RWPE2 (cell line): ENCODE data around the gene MSMO1.

Source experiments
- ATAC-seq: fragments of 200-7000 bp; cut with Tn5 transposase; 3 replicates; pipeline ENCODE4 v1.9.1; 2021; ENCODE audit warnings: low read depth
- DNase-seq: peaks from one replicate; pipeline ENCODE4 v3.0.0-alpha.2; 2020; ENCODE audit warnings: low spot score
- H3K27ac ChIP-seq: fragments of 450-650 bp; 2 replicates; pipeline ENCODE4 v1.5.1; 2017; ENCODE audit warnings: mild to moderate bottlenecking; ENCODE audit not compliant: poor library complexity, severe bottlenecking
- H3K27me3 ChIP-seq: fragments of 250-450 bp; sonication (Bioruptor Pico); 2 replicates; pipeline ENCODE4 v1.5.1; 2021; ENCODE audit warnings: mild to moderate bottlenecking, moderate library complexity; ENCODE audit not compliant: insufficient read depth, poor library complexity, severe bottlenecking
- H3K36me3 ChIP-seq: fragments of 250-450 bp; sonication (Bioruptor Pico); 2 replicates; pipeline ENCODE4 v1.5.1; 2020; ENCODE audit warnings: low read depth, mild to moderate bottlenecking, moderate library complexity
- H3K4me1 ChIP-seq: fragments of 250-450 bp; sonication (Bioruptor Pico); 2 replicates; pipeline ENCODE4 v1.5.1; 2021; ENCODE audit warnings: mild to moderate bottlenecking, moderate library complexity; ENCODE audit not compliant: insufficient read depth, poor library complexity, severe bottlenecking
- H3K4me3 ChIP-seq: fragments of 250-450 bp; sonication (Bioruptor Pico); 2 replicates; pipeline ENCODE4 v1.5.1; 2021; ENCODE audit warnings: mild to moderate bottlenecking, moderate library complexity; ENCODE audit not compliant: severe bottlenecking
- H3K9me3 ChIP-seq: fragments of 250-450 bp; sonication (Bioruptor Pico); 2 replicates; pipeline ENCODE4 v1.5.1; 2021; ENCODE audit warnings: mild to moderate bottlenecking, moderate library complexity; ENCODE audit not compliant: severe bottlenecking
- CTCF ChIP-seq: fragments of 450-650 bp; IDR thresholded peaks from one replicate; pipeline ENCODE4 v1.5.1; 2017; ENCODE audit warnings: mild to moderate bottlenecking, moderate library complexity; ENCODE audit not compliant: poor library complexity, severe bottlenecking

Gene MSMO1

DNA sequence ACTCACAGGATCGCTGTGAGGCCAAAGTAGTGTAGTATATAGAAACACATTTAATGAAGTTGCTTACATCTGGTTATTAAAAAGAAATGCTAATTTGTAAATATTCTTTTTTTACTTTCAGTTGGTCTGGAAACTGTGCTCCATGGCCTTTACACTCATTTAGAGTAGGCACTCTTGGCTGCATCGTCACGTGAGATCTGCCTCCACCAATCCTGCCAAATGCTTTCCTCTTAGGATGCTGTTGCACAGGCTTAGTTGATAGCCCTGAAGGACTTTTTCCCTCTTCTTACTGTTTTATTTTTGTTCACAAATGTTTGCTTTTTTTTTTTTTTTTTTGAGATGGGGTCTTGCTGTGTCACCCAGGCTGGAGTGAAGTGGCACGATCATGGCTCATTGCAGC lies 57.7 kb downstream of the MSMO1 start:
- no peak overlapping the region for H3K27ac ChIP-seq
- no peaks in the 10 kb centered on the region for H3K27me3 ChIP-seq
- DNase-seq (no peak), ATAC-seq (no peak)
- H3K36me3 ChIP-seq = no peaks in the 10 kb centered on the region; the same call in 1 of the 2 replicates
- peaks cover 14% of the 10 kb centered on the region for H3K4me1 ChIP-seq
- H3K9me3 ChIP-seq = no peaks in the 10 kb centered on the region
- no peak overlapping the region for H3K4me3 ChIP-seq
- TF ChIP-seq CTCF = no peak

DNA sequence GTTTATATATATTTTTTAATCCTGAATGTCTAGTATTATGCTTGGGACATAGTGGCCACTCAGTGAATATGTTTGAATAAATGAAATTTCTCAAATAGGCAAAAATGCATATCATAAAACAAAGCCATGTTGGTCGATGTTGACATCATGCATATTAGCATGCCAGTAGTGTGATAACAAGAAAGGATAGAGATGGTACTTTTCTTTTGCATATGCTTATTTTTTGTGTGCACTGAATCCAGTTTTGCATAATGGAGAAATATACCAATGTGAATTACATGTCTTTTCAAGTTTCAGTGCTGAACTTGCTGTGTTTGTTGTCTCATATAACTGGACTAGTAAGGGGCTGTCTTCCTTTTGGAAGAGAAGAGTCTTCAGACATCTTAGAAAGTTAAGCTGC lies 58.9 kb downstream of the MSMO1 start:
- Histone ChIP-seq H3K9me3 (no peaks in the 10 kb centered on the region), H3K27ac (no peak overlapping the region), H3K36me3 (no peaks in the 10 kb centered on the region; the same call in 1 of the 2 replicates), H3K4me1 (peaks cover 14% of the 10 kb centered on the region), H3K27me3 (no peaks in the 10 kb centered on the region), H3K4me3 (no peak overlapping the region)
- ATAC-seq (no peak), DNase-seq (no peak)
- no peak for TF ChIP-seq CTCF

DNA sequence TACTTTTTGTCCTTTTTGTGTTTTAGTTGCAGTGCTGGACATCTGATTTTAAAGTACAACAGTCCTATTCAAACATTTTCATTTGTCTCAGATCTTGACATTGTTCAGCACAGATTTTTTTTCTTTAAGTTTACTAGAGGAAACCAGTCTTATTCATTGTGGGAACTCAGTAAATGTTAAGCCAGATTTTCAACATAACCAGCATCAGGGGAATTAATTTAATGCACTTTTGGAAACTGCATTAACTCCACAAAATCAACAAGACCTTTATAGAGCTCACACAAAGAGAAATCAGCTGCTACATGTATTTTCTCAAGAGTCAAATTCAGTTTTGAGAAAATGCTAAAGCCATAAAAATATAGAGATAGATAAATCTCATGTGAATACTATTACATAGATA lies 61.3 kb downstream of the MSMO1 start:
- peaks cover 11% of the 10 kb centered on the region for H3K4me1 ChIP-seq
- no peaks in the 10 kb centered on the region for H3K9me3 ChIP-seq
- H3K27ac ChIP-seq = no peak overlapping the region
- ATAC-seq (no peak), DNase-seq (no peak)
- H3K36me3 ChIP-seq = no peaks in the 10 kb centered on the region
- H3K27me3 ChIP-seq = no peaks in the 10 kb centered on the region
- TF ChIP-seq CTCF = no peak
- H3K4me3 ChIP-seq = no peak overlapping the region
